Stomach (tissue), 4 donors: ENCODE results near the gene HAUS5.

Source experiments
- EP300 ChIP-seq: sonication (generic); formaldehyde crosslinking; IDR thresholded peaks from one replicate; pipeline ENCODE4 v1.6.1; 2017; ENCODE audit warnings: antibody characterized with exemption
- POLR2A ChIP-seq, 4 donors: fragments of 450-650 bp; IDR thresholded peaks; one replicate each; pipeline ENCODE4 v1.6.1; 2016; ENCODE audit warnings: antibody characterized with exemption in 4 of 4, control low read depth in 2 of 4, mild to moderate bottlenecking in 1 of 4, moderate library complexity in 1 of 4
- POLR2AphosphoS5 ChIP-seq, 3 donors: sonication (generic); formaldehyde crosslinking; IDR thresholded peaks; one replicate each; pipeline ENCODE4 v1.6.1; 2016; ENCODE audit warnings: antibody characterized with exemption in 3 of 3
- TF ChIP-seq, protein P1 (sequence below), 7 experiments: fragments of 450-650 bp in 4 of 7; fragments of 200-600 bp in 3 of 7; sonication (generic) in 3 of 7; IDR thresholded peaks; one replicate each; pipeline ENCODE4 v1.5.1; 2016 to 2019; ENCODE audit warnings: antibody characterized with exemption in 7 of 7, control low read depth in 2 of 7, mild to moderate bottlenecking in 1 of 7

DNA sequence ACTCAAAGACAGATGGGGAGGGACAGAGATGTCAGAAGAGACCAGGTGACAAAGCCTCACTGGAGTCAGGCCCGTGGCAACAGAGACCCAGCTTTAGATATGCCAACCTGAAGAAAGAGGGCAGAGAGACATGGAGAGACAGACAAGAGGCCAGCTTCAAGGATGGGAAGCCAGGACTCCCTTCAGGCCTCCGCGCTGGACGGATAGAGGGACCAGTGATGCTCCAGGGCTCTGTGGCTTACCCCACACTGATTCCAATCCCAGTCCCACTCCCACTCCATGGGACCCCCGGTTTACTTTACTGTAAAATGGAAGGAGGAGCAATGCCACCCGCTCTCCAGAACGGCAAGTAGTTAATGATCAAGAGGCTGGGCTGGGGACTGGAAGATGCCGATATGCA is 27.3 kb downstream of the HAUS5 start:
- TF ChIP-seq, protein P1, sequence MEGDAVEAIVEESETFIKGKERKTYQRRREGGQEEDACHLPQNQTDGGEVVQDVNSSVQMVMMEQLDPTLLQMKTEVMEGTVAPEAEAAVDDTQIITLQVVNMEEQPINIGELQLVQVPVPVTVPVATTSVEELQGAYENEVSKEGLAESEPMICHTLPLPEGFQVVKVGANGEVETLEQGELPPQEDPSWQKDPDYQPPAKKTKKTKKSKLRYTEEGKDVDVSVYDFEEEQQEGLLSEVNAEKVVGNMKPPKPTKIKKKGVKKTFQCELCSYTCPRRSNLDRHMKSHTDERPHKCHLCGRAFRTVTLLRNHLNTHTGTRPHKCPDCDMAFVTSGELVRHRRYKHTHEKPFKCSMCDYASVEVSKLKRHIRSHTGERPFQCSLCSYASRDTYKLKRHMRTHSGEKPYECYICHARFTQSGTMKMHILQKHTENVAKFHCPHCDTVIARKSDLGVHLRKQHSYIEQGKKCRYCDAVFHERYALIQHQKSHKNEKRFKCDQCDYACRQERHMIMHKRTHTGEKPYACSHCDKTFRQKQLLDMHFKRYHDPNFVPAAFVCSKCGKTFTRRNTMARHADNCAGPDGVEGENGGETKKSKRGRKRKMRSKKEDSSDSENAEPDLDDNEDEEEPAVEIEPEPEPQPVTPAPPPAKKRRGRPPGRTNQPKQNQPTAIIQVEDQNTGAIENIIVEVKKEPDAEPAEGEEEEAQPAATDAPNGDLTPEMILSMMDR (IDR thresholded peaks at IDR 0.05), result no peak
- TF ChIP-seq POLR2AphosphoS5 (IDR thresholded peaks at IDR 0.05), result no peak
- no peak for TF ChIP-seq EP300
- TF ChIP-seq POLR2A (IDR thresholded peaks at IDR 0.05), result no peak
